ENCODE results near the gene WDR47.

GRCh38 chr1:109050228-109050995 is 8.5 kb upstream of the WDR47 start:
- no peak for TF ChIP-seq EZH2phosphoT487 (IDR thresholded peaks at IDR 0.05; ENCODE audit: low read depth)
- TF ChIP-seq, protein P1, sequence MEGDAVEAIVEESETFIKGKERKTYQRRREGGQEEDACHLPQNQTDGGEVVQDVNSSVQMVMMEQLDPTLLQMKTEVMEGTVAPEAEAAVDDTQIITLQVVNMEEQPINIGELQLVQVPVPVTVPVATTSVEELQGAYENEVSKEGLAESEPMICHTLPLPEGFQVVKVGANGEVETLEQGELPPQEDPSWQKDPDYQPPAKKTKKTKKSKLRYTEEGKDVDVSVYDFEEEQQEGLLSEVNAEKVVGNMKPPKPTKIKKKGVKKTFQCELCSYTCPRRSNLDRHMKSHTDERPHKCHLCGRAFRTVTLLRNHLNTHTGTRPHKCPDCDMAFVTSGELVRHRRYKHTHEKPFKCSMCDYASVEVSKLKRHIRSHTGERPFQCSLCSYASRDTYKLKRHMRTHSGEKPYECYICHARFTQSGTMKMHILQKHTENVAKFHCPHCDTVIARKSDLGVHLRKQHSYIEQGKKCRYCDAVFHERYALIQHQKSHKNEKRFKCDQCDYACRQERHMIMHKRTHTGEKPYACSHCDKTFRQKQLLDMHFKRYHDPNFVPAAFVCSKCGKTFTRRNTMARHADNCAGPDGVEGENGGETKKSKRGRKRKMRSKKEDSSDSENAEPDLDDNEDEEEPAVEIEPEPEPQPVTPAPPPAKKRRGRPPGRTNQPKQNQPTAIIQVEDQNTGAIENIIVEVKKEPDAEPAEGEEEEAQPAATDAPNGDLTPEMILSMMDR (IDR thresholded peaks at IDR 0.05; ENCODE audit: low read depth, low read length) = no peak
